ENCODE data around the gene ZNF584. TPM values are rescaled to one million over a fixed set of nuclear protein-coding genes. Genes with fewer than 3 reads are reported as not detected.
"Not testable (repeated sequence)": the region's sequence is repeated elsewhere in the genome, so short reads cannot be mapped to it uniquely, and the experiment has no call there.

The ZNF584 gene
- total RNA-seq, 2 experiments from 2014 or later = 9.8 to 10.4 TPM

GRCh38 chr19:58400916-58401839, 7.3 kb upstream of the ZNF584 start:
- Histone ChIP-seq H4K20me1 (ENCODE audit: insufficient read depth, low read length) (no peaks in the 10 kb centered on the region), H3K9me3 (ENCODE audit: low read length) (no peaks in the 10 kb centered on the region), H3K79me2 (ENCODE audit: insufficient read depth, low read depth, low read length) (no peaks in the 10 kb centered on the region), H3K4me1 (ENCODE audit: insufficient read depth, low read length, poor library complexity, severe bottlenecking) (peaks cover 12% of the 10 kb centered on the region), H3K36me3 (ENCODE audit: insufficient read depth, low read length) (peaks cover 9% of the 10 kb centered on the region), H3K4me3 (ENCODE audit: low read depth, low read length, poor library complexity, severe bottlenecking) (peak overlapping the region; percentile 74), H3K27ac (ENCODE audit: low read depth, low read length, poor library complexity, severe bottlenecking) (peak overlapping the region; percentile 31), H2AFZ (ENCODE audit: low read length) (peak overlapping the region; percentile 33; the same call in 1 of the 2 replicates), H3K4me2 (ENCODE audit: low read length) (peak overlapping the region; percentile 79), H3K9me2 (ENCODE audit: insufficient read depth, low read length) (no peaks in the 10 kb centered on the region)
- POLR2A ChIA-PET = no interaction called here
- CTCF ChIA-PET (ENCODE audit: unreplicated experiment) = no interaction called here
- TF ChIP-seq EZH2phosphoT487 (IDR thresholded peaks at IDR 0.05; ENCODE audit: borderline replicate concordance, low read depth, low read length) = no peak
- TF ChIP-seq, protein P1, sequence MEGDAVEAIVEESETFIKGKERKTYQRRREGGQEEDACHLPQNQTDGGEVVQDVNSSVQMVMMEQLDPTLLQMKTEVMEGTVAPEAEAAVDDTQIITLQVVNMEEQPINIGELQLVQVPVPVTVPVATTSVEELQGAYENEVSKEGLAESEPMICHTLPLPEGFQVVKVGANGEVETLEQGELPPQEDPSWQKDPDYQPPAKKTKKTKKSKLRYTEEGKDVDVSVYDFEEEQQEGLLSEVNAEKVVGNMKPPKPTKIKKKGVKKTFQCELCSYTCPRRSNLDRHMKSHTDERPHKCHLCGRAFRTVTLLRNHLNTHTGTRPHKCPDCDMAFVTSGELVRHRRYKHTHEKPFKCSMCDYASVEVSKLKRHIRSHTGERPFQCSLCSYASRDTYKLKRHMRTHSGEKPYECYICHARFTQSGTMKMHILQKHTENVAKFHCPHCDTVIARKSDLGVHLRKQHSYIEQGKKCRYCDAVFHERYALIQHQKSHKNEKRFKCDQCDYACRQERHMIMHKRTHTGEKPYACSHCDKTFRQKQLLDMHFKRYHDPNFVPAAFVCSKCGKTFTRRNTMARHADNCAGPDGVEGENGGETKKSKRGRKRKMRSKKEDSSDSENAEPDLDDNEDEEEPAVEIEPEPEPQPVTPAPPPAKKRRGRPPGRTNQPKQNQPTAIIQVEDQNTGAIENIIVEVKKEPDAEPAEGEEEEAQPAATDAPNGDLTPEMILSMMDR (conservative IDR thresholded peaks at IDR 0.05; ENCODE audit: low read length) = peak; percentile 33; the same call in 1 of the 2 replicates
- BruUV-seq (replicated peaks) = no TSS peak
- intact Hi-C loops (cut with micrococcal nuclease; ENCODE audit: unreplicated experiment) = no loop called here
- peak; percentile 99 for DNase-seq (ENCODE audit: low spot score)

- peaks cover 13% of the 10 kb centered on the region for H3K4me1 ChIP-seq (ENCODE audit: insufficient read depth, low read length, poor library complexity, severe bottlenecking)
- intact Hi-C loops (cut with micrococcal nuclease; ENCODE audit: unreplicated experiment) = no loop called here
- no peaks in the 10 kb centered on the region for H3K9me3 ChIP-seq (ENCODE audit: low read length)
- H2AFZ ChIP-seq (ENCODE audit: low read length) = peak overlapping the region; percentile 33; the same call in 1 of the 2 replicates
- POLR2A ChIA-PET = interaction anchor here (1.0 kb wide), 1 partner anchor 14 kb away, joined by 4 read pairs; no protein-coding TSS in a partner anchor
- no peak for DNase-seq (ENCODE audit: low spot score)
- no peak for TF ChIP-seq EZH2phosphoT487 (IDR thresholded peaks at IDR 0.05; ENCODE audit: borderline replicate concordance, low read depth, low read length)
- TF ChIP-seq, protein P1 (conservative IDR thresholded peaks at IDR 0.05; ENCODE audit: low read length) = no peak
- H3K27ac ChIP-seq (ENCODE audit: low read depth, low read length, poor library complexity, severe bottlenecking) = peak overlapping the region; percentile 31
- no peaks in the 10 kb centered on the region for H4K20me1 ChIP-seq (ENCODE audit: insufficient read depth, low read length)
- H3K4me3 ChIP-seq (ENCODE audit: low read depth, low read length, poor library complexity, severe bottlenecking) = peak overlapping the region; percentile 74
- no peaks in the 10 kb centered on the region for H3K9me2 ChIP-seq (ENCODE audit: insufficient read depth, low read length)
- peak overlapping the region; percentile 79 for H3K4me2 ChIP-seq (ENCODE audit: low read length)
- H3K79me2 ChIP-seq (ENCODE audit: insufficient read depth, low read depth, low read length) = no peaks in the 10 kb centered on the region
- no TSS peak for BruUV-seq (replicated peaks)
- CTCF ChIA-PET (ENCODE audit: unreplicated experiment) = no interaction called here
- peaks cover 6% of the 10 kb centered on the region for H3K36me3 ChIP-seq (ENCODE audit: insufficient read depth, low read length)
Observed at GRCh38 chr19:58401840-58402421, 6.5 kb upstream of the ZNF584 start.

DNA sequence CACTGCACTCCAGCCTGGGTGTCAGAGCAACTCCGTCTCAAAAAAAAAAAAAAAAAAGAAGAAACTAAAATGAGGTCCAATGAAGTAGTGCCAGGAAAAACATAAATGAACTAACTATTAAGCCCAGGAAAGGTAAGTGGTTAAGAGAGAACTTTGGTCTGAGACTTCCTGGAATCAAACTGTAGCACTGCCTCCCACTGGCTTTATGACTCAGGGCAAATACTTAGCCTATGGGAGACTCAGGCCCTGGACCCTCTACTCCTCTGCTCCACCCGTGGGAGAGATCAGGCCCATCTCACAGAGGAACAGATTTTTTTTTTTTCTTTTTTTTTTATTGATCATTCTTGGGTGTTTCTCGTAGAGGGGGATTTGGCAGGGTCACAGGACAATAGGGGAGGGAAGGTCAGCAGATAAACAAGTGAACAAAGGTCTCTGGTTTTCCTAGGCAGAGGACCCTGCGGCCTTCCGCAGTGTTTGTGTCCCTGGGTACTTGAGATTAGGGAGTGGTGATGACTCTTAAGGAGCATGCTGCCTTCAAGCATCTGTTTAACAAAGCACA, 4.5 kb upstream of the ZNF584 start:
- DNase-seq (ENCODE audit: low spot score); H3K9me3 ChIP-seq (ENCODE audit: low read length); H3K9me2 ChIP-seq (ENCODE audit: insufficient read depth, low read length); H3K27ac ChIP-seq (ENCODE audit: low read depth, low read length, poor library complexity, severe bottlenecking); H3K79me2 ChIP-seq (ENCODE audit: insufficient read depth, low read depth, low read length); intact Hi-C loops (cut with micrococcal nuclease; ENCODE audit: unreplicated experiment); H3K4me2 ChIP-seq (ENCODE audit: low read length); CTCF ChIA-PET (ENCODE audit: unreplicated experiment); H4K20me1 ChIP-seq (ENCODE audit: insufficient read depth, low read length); H2AFZ ChIP-seq (ENCODE audit: low read length); H3K4me3 ChIP-seq (ENCODE audit: low read depth, low read length, poor library complexity, severe bottlenecking); POLR2A ChIA-PET; H3K36me3 ChIP-seq (ENCODE audit: insufficient read depth, low read length): not testable (repeated sequence)
- H3K4me1 ChIP-seq (ENCODE audit: insufficient read depth, low read length, poor library complexity, severe bottlenecking) = peaks cover 21% of the 10 kb centered on the region
- BruUV-seq (replicated peaks) = TSS peak; percentile 40

Data from OCI-LY7 (cell line).